ENCODE measurements around the gene MGAT5B. TPM values are rescaled to one million over a fixed set of nuclear protein-coding genes. Genes with fewer than 3 reads are reported as not detected.

The MGAT5B gene
- total and polyA plus RNA-seq, 9 of the 15 experiments (the other 6 are each of a cell fraction or from before 2014, with no cell fraction given): 0.09 to 0.43 (median 0.18) TPM; not detected in 4

DNA sequence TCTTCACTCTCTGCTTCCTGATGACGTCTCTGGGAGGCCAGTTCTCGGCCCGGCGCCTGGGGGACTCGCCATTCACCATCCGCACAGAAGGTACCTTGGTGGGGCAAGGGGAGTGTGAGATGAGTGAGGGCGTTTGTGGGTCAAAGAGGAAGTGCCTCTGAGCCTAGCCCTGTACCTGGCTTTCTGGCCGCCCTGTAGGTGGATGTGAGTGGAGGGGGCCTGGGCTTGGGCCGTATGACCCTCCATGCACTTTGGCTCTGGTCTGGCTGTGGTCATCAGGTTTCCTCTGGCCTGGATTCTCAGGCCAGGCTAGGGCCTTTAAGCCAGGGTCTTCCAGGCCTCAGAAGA, 4.6 kb downstream of the MGAT5B start:
- H3K4me3 ChIP-seq: no peak overlapping the region
- no peaks in the 10 kb centered on the region for H3K79me2 ChIP-seq (ENCODE audit: control insufficient read depth, insufficient read depth, low read length)
- H3K27ac ChIP-seq (ENCODE audit: extremely low read depth, low read depth, low read length): no peak overlapping the region
- no TSS peak for BruUV-seq (replicated peaks)
- H3K9me1 ChIP-seq (ENCODE audit: control insufficient read depth, insufficient read depth, low read length): no peaks in the 10 kb centered on the region
- 26% methylated on average over 4 of the region's 9 CpGs for WGBS (ENCODE audit: insufficient coverage, low coverage, missing lambda C conversion rate)
- ATAC-seq (no peak), FAIRE-seq (no peak), DNase-seq (ENCODE audit: extremely low read depth in 1 of 4, low spot score in 3 of 4) (no peak)
- peaks cover 0 to 23% of the 10 kb centered on the region in 2 experiments; a peak in 2 of 5 replicates for H3K27me3 ChIP-seq (ENCODE audit: control insufficient read depth in 2 of 2, insufficient read depth in 2 of 2, low read length in 2 of 2)
- H3K9me3 ChIP-seq (replicated peaks; ENCODE audit: control insufficient read depth, insufficient read depth, low read depth, low read length): 0 out of 2 replicates have a peak, but pooled peaks cover 3% of the 10 kb centered on the region
- H2AFZ ChIP-seq (ENCODE audit: low read depth, low read length): no peak overlapping the region
- in situ Hi-C loops (cut with MboI) (no loop called here), intact Hi-C loops (cut with micrococcal nuclease) (no loop called here)
- POLR2A ChIA-PET: interaction anchor here (1.0 kb wide), 1 partner anchor 11 kb away, joined by 3 read pairs; no protein-coding TSS in a partner anchor
- no peaks in the 10 kb centered on the region for H3K36me3 ChIP-seq (ENCODE audit: control insufficient read depth, insufficient read depth, low read length)
- H3K4me2 ChIP-seq (ENCODE audit: insufficient read depth, low read length): no peak overlapping the region
- peaks cover 3 to 36% of the 10 kb centered on the region in 2 experiments; a peak in 3 of 5 replicates for H3K4me1 ChIP-seq (replicated peaks in 1 of 2; ENCODE audit: control insufficient read depth in 2 of 2, insufficient read depth in 2 of 2, low read length in 2 of 2)
- CTCF ChIA-PET (ENCODE audit: low intra/inter-chr PET ratio): no interaction called here
- TF ChIP-seq ZNF232 (CRISPR knock-in tag; IDR thresholded peaks at IDR 0.05): no peak
- TF ChIP-seq ZNF668 (CRISPR knock-in tag; IDR thresholded peaks at IDR 0.05): no peak
- TF ChIP-seq SPI1 (IDR thresholded peaks at IDR 0.05; ENCODE audit: borderline replicate concordance, low read depth, low read length): peak; percentile 70
- H3K9ac ChIP-seq (ENCODE audit: insufficient read depth in 1 of 2, low read depth in 2 of 2, low read length in 2 of 2): no peak overlapping the region
- no peaks in the 10 kb centered on the region; the same call in 1 of the 2 replicates for H4K20me1 ChIP-seq (replicated peaks; ENCODE audit: control insufficient read depth, insufficient read depth, low read length)

DNA sequence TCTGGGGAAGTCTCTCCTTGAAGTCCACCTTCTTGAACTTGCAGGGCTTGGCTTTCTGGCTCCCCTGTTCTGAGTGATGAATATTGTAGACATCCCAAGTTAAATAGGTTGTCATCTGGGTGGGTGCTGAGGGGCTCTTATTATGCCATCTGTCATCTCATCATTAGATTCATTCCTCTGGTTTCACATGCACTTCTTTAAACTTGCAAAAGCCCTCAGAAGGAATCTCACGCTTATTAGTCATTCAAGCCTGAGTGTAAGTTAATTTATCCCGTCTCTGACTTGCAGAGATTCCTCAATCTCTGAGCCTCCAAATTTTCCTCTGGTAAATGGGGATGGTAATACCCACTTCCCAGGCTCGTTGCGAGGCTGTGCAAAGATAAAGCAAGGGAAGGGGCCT, 5.7 kb downstream of the MGAT5B start:
- in situ Hi-C loops (cut with MboI): no loop called here
- POLR2A ChIA-PET: interaction anchor here (1.0 kb wide), 1 partner anchor 10 kb away, joined by 3 read pairs; no protein-coding TSS in a partner anchor
- FAIRE-seq (no peak), ATAC-seq (no peak), DNase-seq (ENCODE audit: extremely low read depth in 1 of 4, low spot score in 3 of 4) (no peak)
- Histone ChIP-seq H3K4me2 (ENCODE audit: insufficient read depth, low read length) (no peak overlapping the region), H3K27me3 (ENCODE audit: control insufficient read depth in 2 of 2, insufficient read depth in 2 of 2, low read length in 2 of 2) (peaks cover 0 to 30% of the 10 kb centered on the region in 2 experiments; a peak in 3 of 5 replicates), H3K79me2 (ENCODE audit: control insufficient read depth, insufficient read depth, low read length) (no peaks in the 10 kb centered on the region), H2AFZ (ENCODE audit: low read depth, low read length) (no peak overlapping the region), H3K27ac (ENCODE audit: extremely low read depth, low read depth, low read length) (no peak overlapping the region), H3K9me1 (ENCODE audit: control insufficient read depth, insufficient read depth, low read length) (no peaks in the 10 kb centered on the region), H3K4me3 (no peak overlapping the region), H3K9me3 (replicated peaks; ENCODE audit: control insufficient read depth, insufficient read depth, low read depth, low read length) (0 out of 2 replicates have a peak, but pooled peaks cover 3% of the 10 kb centered on the region), H3K36me3 (ENCODE audit: control insufficient read depth, insufficient read depth, low read length) (no peaks in the 10 kb centered on the region), H3K9ac (ENCODE audit: insufficient read depth in 1 of 2, low read depth in 2 of 2, low read length in 2 of 2) (no peak overlapping the region), H4K20me1 (replicated peaks; ENCODE audit: control insufficient read depth, insufficient read depth, low read length) (no peaks in the 10 kb centered on the region), H3K4me1 (replicated peaks in 1 of 2; ENCODE audit: control insufficient read depth in 2 of 2, insufficient read depth in 2 of 2, low read length in 2 of 2) (peaks cover 0 to 26% of the 10 kb centered on the region in 2 experiments; a peak in 2 of 5 replicates)
- BruUV-seq (replicated peaks): no TSS peak
- no peak for TF ChIP-seq MED1 (CRISPR knock-in tag; IDR thresholded peaks at IDR 0.05; ENCODE audit: borderline replicate concordance)
- TF ChIP-seq GABPB2 (CRISPR knock-in tag; conservative IDR thresholded peaks at IDR 0.05): no peak
- no peak for TF ChIP-seq ZNF12 (CRISPR knock-in tag; IDR thresholded peaks at IDR 0.05)
- TF ChIP-seq FOXM1 (IDR thresholded peaks at IDR 0.05; ENCODE audit: low read depth): no peak
- TF ChIP-seq FOXM1 (CRISPR knock-in tag; IDR thresholded peaks at IDR 0.05; ENCODE audit: low read depth): no peak
- TF ChIP-seq MXI1 (IDR thresholded peaks at IDR 0.05; ENCODE audit: low read depth, low read length): no peak
- TF ChIP-seq, protein P1, sequence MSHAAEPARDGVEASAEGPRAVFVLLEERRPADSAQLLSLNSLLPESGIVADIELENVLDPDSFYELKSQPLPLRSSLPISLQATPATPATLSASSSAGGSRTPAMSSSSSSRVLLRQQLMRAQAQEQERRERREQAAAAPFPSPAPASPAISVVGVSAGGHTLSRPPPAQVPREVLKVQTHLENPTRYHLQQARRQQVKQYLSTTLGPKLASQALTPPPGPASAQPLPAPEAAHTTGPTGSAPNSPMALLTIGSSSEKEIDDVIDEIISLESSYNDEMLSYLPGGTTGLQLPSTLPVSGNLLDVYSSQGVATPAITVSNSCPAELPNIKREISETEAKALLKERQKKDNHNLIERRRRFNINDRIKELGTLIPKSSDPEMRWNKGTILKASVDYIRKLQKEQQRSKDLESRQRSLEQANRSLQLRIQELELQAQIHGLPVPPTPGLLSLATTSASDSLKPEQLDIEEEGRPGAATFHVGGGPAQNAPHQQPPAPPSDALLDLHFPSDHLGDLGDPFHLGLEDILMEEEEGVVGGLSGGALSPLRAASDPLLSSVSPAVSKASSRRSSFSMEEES (CRISPR knock-in tag; IDR thresholded peaks at IDR 0.05): no peak
- no peak for TF ChIP-seq HMGN3 (IDR thresholded peaks at IDR 0.05; ENCODE audit: borderline replicate concordance, extremely low read depth, insufficient read length, low read depth, low read length)
- no peak for TF ChIP-seq BRCA1 (IDR thresholded peaks at IDR 0.05)
- no peak for TF ChIP-seq BRCA1 (CRISPR knock-in tag; IDR thresholded peaks at IDR 0.05)
- no peak for TF ChIP-seq DNMT1 (IDR thresholded peaks at IDR 0.05)
- CTCF ChIA-PET (ENCODE audit: low intra/inter-chr PET ratio): no interaction called here
- intact Hi-C loops (cut with micrococcal nuclease): no loop called here
- WGBS (ENCODE audit: insufficient coverage, low coverage, missing lambda C conversion rate): 11% methylated on average over 4 of the region's 4 CpGs
